A673 (cell line): Measurements from ENCODE around the gene TMEM240.

Experiments used
- EZH2 ChIP-seq: fragments of 200-600 bp; sonication (generic); IDR thresholded peaks from 2 replicates; pipeline ENCODE4 v1.6.1; 2017; ENCODE audit warnings: borderline replicate concordance, low read depth, mild to moderate bottlenecking, mixed read lengths, antibody characterized with exemption, low read length; ENCODE audit not compliant: poor library complexity, severe bottlenecking
- TF ChIP-seq, protein P1 (sequence below): fragments of 300-800, 200-600 bp; sonication (generic); conservative IDR thresholded peaks from 2 replicates; pipeline ENCODE4 v1.5.1; 2017; ENCODE audit warnings: low read depth, mild to moderate bottlenecking, antibody characterized with exemption, low read length, moderate library complexity, mixed read lengths

DNA sequence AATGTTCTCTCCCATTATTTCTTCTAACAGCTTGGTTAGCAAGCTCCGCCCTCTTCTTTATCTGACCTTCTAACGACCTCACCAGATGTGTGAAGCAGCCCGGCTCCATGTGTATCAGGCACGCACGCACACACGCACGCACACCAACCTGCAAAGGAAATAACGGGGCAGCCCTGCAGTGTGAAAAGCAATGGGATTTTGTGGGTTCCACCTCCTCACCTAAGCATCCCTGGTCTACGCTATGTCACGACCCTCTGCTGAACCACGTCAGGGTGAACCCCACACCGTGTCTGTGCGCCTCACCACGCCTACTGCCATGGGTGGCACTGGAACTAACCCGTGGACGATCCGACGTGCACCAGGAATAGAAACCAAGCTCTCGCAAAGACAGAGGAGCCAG lies 23.8 kb upstream of the TMEM240 start:
- TF ChIP-seq, protein P1, sequence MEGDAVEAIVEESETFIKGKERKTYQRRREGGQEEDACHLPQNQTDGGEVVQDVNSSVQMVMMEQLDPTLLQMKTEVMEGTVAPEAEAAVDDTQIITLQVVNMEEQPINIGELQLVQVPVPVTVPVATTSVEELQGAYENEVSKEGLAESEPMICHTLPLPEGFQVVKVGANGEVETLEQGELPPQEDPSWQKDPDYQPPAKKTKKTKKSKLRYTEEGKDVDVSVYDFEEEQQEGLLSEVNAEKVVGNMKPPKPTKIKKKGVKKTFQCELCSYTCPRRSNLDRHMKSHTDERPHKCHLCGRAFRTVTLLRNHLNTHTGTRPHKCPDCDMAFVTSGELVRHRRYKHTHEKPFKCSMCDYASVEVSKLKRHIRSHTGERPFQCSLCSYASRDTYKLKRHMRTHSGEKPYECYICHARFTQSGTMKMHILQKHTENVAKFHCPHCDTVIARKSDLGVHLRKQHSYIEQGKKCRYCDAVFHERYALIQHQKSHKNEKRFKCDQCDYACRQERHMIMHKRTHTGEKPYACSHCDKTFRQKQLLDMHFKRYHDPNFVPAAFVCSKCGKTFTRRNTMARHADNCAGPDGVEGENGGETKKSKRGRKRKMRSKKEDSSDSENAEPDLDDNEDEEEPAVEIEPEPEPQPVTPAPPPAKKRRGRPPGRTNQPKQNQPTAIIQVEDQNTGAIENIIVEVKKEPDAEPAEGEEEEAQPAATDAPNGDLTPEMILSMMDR = no peak
- TF ChIP-seq EZH2 = no peak
